ENCODE data around the gene LRRTM4.
"Not testable (repeated sequence)": the region's sequence is repeated elsewhere in the genome, so short reads cannot be mapped to it uniquely, and the experiment has no call there.

Gene LRRTM4

DNA sequence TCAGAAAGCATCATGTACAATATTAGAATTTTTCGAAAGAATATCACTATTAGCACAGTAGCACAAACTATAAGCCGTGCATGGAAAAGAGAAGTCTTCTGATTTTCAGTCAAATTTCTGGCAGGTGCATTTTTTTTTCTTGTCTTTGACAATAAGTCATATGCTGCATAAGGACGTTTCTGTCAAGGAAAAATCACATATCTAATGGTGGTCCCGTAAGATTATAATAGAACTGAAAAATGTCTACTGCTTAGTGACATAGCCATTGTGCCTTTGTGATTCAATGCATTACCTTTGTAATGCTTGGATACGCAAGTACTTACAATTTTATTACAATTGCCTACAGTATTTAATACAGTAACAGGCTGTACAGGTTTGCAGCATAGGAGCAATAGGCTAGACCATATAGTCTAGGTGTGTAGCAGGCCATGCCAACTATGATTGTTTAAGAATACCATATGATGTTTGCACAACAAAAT is 329.3 kb downstream of the LRRTM4 start:
- H3K4me3 ChIP-seq (ENCODE audit: low read depth, low read length) = no peak overlapping the region
- TF ChIP-seq, protein P1, sequence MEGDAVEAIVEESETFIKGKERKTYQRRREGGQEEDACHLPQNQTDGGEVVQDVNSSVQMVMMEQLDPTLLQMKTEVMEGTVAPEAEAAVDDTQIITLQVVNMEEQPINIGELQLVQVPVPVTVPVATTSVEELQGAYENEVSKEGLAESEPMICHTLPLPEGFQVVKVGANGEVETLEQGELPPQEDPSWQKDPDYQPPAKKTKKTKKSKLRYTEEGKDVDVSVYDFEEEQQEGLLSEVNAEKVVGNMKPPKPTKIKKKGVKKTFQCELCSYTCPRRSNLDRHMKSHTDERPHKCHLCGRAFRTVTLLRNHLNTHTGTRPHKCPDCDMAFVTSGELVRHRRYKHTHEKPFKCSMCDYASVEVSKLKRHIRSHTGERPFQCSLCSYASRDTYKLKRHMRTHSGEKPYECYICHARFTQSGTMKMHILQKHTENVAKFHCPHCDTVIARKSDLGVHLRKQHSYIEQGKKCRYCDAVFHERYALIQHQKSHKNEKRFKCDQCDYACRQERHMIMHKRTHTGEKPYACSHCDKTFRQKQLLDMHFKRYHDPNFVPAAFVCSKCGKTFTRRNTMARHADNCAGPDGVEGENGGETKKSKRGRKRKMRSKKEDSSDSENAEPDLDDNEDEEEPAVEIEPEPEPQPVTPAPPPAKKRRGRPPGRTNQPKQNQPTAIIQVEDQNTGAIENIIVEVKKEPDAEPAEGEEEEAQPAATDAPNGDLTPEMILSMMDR (IDR thresholded peaks at IDR 0.05; ENCODE audit: low read depth, low read length) = no peak

DNA sequence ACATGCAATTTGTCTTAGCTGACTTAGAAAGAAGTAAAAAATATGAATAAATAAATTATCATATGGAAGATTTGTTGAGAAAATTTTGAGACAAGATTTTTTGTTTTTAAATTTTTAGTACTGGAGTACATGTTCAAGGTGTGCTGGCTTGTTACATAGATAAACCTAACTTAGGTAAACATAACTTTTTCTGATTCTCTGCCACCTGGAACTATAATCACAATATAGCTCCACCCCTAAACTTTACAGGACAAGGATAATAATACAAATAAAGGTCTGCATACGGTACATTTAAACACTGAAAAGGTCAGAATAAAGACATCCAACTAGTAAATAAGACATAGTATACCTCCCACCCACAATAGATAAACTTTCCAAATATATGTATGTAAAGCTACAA is 330.5 kb downstream of the LRRTM4 start:
- TF ChIP-seq, protein P1 (IDR thresholded peaks at IDR 0.05; ENCODE audit: low read depth, low read length) = no peak
- H3K4me3 ChIP-seq (ENCODE audit: low read depth, low read length) = no peak overlapping the region

DNA sequence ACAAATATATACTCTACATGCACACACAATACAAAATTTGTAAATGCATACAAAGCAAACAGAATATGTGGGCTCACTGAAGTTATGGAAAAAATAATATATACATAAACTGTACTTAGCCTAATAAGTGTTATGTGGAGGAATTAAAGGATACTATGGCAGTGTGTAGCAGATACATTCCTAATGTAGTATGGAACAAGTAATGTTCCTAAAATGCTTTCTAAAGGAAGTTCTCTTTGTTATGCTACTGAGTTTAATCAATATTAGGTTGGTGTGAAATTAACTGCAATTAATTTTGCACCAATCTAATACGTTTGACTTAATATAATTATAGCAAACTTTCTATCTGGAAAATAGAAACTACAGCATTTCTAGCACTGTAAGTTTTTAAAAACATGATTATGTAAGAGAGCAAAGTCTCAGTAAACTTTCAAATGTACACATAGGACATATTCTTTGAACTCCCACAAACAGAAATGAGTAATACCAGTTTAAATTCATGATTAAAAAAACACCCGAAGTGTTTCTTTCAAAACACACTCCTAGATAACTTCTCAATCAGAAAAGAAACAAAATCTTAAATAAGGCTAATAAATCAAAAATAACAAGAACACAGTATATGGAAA is 331.3 kb downstream of the LRRTM4 start:
- H3K4me3 ChIP-seq (ENCODE audit: low read depth, low read length) = no peak overlapping the region
- TF ChIP-seq, protein P1 (IDR thresholded peaks at IDR 0.05; ENCODE audit: low read depth, low read length) = no peak

DNA sequence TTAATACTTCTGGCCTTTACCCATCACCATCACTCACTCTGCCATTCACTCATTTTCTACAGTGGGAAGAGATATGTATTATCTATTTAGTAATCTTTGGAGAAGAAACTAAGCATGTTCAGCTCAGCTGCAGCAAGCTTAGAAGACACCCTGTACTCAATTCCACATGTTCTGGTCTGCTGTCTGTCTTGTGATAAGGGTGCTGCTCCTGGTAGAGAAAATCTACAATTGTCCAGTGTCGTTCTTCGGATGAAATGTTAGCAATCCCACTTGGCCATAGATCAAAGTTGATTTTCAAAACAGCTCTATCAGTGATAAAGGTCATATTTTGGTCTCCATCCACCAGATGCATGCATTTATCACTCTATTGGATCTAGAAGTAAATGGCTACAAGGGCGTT is 337.1 kb downstream of the LRRTM4 start:
- TF ChIP-seq, protein P1 (IDR thresholded peaks at IDR 0.05; ENCODE audit: low read depth, low read length) = no peak
- no peak overlapping the region for H3K4me3 ChIP-seq (ENCODE audit: low read depth, low read length)

DNA sequence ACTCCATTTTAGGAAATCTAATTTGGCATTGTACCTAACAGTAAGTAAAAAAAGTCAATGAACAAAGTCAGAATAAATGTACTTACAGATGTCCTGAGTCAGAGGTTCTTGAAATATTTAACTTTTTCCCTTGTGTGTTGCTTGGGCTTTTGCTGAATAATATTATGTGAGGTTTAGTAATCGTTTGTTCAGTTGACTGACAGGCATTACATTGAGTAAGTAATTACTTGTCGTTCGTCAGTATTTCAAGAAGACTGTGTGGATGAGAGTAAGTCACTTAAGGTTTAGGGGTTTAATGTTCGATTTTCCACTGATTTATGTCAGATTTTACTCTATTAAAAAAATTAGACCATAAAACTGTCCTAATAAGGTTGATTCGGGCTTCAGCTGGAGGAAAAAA is 342.9 kb downstream of the LRRTM4 start:
- H3K4me3 ChIP-seq (ENCODE audit: low read depth, low read length) = no peak overlapping the region
- TF ChIP-seq, protein P1 (IDR thresholded peaks at IDR 0.05; ENCODE audit: low read depth, low read length) = no peak

DNA sequence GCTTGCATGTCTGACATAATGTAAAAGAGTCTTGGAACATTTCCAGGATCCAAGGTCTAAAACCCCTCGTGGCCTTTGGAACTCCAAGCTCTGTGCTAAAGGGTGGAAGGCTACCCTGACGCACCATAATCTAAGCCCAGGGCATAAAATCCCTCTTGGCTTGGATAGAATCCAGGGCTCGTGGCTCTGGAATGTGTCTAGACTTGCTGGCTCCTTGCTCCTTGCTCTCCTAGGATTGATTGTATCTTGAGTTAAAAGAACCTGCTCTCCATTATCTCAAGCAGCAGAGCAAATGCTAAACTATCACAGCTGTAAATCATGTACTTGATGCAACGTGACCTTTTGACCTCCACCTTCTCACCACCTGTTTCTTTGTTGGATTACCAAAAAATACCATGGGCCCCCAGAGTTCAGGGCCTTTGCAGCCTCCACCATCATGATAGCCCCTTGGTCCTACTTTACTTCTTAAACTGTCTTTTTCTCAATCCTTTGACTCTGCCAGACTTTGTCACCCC is 346.9 kb downstream of the LRRTM4 start:
- not testable (repeated sequence) for H3K4me3 ChIP-seq (ENCODE audit: low read depth, low read length)

DNA sequence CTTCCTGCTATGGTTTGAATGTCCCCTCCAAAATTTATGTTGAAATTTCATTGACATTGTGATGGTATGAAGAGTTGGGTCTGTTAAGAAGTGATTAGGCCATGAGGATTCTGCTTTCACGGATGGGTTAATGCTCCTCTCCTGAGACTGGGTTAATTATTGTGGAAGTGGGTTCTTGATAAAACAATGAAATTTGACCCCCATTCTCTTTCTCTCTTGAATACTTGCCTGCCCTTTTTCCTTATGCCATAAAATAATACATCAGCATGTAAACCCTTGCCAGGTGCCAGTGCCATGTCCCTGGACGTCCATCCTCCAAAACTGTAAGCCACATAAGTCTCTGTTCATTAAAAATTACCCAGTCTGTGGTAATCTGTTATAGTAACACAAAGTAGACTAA is 352.8 kb downstream of the LRRTM4 start:
- TF ChIP-seq, protein P1 (IDR thresholded peaks at IDR 0.05; ENCODE audit: low read depth, low read length) = no peak
- no peak overlapping the region for H3K4me3 ChIP-seq (ENCODE audit: low read depth, low read length)

DNA sequence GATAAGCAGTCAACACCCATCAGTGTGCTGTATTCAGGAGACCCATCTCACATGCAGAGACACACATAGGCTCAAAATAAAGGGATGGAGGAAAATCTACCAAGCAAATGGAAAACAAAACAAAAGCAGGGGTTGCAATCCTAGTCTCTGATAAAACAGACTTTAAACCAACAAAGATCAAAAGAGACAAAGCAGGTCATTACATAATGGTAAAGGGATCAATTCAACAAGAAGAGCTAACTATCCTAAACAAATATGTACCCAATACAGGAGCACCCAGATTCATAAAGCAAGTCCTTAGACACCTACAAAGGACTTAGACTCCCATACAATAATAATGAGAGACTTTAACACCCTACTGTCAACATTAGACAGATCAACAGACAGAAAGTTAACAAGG is 358.2 kb downstream of the LRRTM4 start:
- H3K4me3 ChIP-seq (ENCODE audit: low read depth, low read length) = not testable (repeated sequence)
